MCF 10A (cell line): ENCODE results near the gene PPM1K. TPM values are rescaled to one million over a fixed set of nuclear protein-coding genes. Genes with fewer than 3 reads are reported as not detected.
A peak's percentile ranks its signal among the peaks of the same experiment; 100 is the strongest.

Source experiments
- BruUV-seq: library from RNA; stranded (reverse); fragments of 400-500 nt; replicated peaks from 2 replicates; lab custom pipeline; 2021; lab: Mats Ljungman, UMichigan
- CTCF ChIA-PET: fragments of 300-600 bp; sonication (Branson Sonifier 250); formaldehyde crosslinking; extraction: SDS; loops from one replicate; lab custom pipeline; 2021; ENCODE audit warnings: antibody characterized with exemption, inconsistent platforms; lab: Yijun Ruan, JAX
- POLR2A ChIA-PET: fragments of 300-600, 350-650 bp; sonication (Branson Sonifier 250); formaldehyde crosslinking; extraction: SDS; loops from one replicate; lab custom pipeline; 2020; ENCODE audit warnings: antibody characterized with exemption, inconsistent platforms; lab: Yijun Ruan, JAX
- DNase-seq: peaks from one replicate; pipeline ENCODE4 v3.0.0-alpha.2; 2018; ENCODE audit not compliant: unreplicated experiment
- H3K27ac Mint-ChIP-seq: one replicate; pipeline ENCODE4 v1.8.0; 2022; ENCODE audit warnings: mild to moderate bottlenecking, low read depth, mixed read lengths; ENCODE audit not compliant: unreplicated experiment
- H3K27me3 Mint-ChIP-seq: one replicate; pipeline ENCODE4 v1.8.0; 2022; ENCODE audit warnings: mixed read lengths; ENCODE audit not compliant: insufficient read depth, unreplicated experiment
- H3K36me3 Mint-ChIP-seq: one replicate; pipeline ENCODE4 v1.8.0; 2022; ENCODE audit warnings: mild to moderate bottlenecking, moderate library complexity, mixed read lengths; ENCODE audit not compliant: insufficient read depth, unreplicated experiment
- H3K4me1 Mint-ChIP-seq: one replicate; pipeline ENCODE4 v1.8.0; 2022; ENCODE audit warnings: mixed read lengths; ENCODE audit not compliant: insufficient read depth, unreplicated experiment
- H3K4me3 Mint-ChIP-seq: one replicate; pipeline ENCODE4 v1.8.0; 2022; ENCODE audit warnings: mild to moderate bottlenecking, moderate library complexity, mixed read lengths; ENCODE audit not compliant: unreplicated experiment
- H3K9me3 Mint-ChIP-seq: one replicate; pipeline ENCODE4 v1.8.0; 2022; ENCODE audit warnings: mixed read lengths; ENCODE audit not compliant: unreplicated experiment
- intact Hi-C: fragments of 100-400 bp; cut with micrococcal nuclease; formaldehyde crosslinking; loops from 2 replicates; pipeline ENCODE4 v1.14.1; 2022
- total RNA-seq: library from RNA; stranded (reverse); gene quantifications from 2 replicates; pipeline ENCODE4 v1.2.3, GENCODE V29; 2022
- TF ChIP-seq, protein P1 (sequence below): fragments of 200-600 bp; IDR thresholded peaks from one replicate; pipeline ENCODE4 v1.8.0; 2022; ENCODE audit warnings: antibody characterized with exemption, mild to moderate bottlenecking; ENCODE audit not compliant: unreplicated experiment

The PPM1K gene
- total RNA-seq, 1 experiment from 2014 or later, result 21.0 TPM

DNA sequence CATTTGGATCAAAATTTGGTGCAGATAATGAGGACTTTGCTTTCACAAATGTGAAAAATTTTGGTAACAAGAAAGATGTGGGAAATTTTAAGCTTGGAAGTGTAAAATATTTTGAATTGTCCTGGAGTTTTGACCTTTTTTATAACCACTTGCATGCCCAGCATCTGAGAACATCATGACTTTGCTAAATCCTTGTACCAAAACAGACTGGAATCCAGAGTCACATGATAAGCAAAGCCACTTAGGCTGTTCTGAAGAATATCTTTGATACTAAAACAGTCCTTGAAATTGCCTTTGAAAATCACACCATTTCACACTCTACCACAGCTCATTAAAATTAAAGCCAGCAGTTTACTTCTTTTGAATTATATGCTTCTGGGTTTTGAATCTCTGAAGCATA is 2.5 kb upstream of the PPM1K start:
- CTCF ChIA-PET, result interaction anchor here (0.6 kb wide), 1 partner anchor 718 kb away, joined by 3 read pairs; no protein-coding TSS in a partner anchor
- no TSS peak for BruUV-seq
- H3K27ac Mint-ChIP-seq, result no peak overlapping the region
- TF ChIP-seq, protein P1, sequence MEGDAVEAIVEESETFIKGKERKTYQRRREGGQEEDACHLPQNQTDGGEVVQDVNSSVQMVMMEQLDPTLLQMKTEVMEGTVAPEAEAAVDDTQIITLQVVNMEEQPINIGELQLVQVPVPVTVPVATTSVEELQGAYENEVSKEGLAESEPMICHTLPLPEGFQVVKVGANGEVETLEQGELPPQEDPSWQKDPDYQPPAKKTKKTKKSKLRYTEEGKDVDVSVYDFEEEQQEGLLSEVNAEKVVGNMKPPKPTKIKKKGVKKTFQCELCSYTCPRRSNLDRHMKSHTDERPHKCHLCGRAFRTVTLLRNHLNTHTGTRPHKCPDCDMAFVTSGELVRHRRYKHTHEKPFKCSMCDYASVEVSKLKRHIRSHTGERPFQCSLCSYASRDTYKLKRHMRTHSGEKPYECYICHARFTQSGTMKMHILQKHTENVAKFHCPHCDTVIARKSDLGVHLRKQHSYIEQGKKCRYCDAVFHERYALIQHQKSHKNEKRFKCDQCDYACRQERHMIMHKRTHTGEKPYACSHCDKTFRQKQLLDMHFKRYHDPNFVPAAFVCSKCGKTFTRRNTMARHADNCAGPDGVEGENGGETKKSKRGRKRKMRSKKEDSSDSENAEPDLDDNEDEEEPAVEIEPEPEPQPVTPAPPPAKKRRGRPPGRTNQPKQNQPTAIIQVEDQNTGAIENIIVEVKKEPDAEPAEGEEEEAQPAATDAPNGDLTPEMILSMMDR, result no peak
- H3K27me3 Mint-ChIP-seq, result no peaks in the 10 kb centered on the region
- no peaks in the 10 kb centered on the region for H3K36me3 Mint-ChIP-seq
- H3K4me3 Mint-ChIP-seq, result no peak overlapping the region
- H3K4me1 Mint-ChIP-seq, result peaks cover 12% of the 10 kb centered on the region
- intact Hi-C loops, result no loop called here
- POLR2A ChIA-PET, result interaction anchor here (0.8 to 1.0 kb wide), 2 partner anchors 65 to 92 kb away, joined by 3 to 4 read pairs; partner anchors contain the start of gene HERC6
- H3K9me3 Mint-ChIP-seq, result no peaks in the 10 kb centered on the region
- DNase-seq, result no peak

DNA sequence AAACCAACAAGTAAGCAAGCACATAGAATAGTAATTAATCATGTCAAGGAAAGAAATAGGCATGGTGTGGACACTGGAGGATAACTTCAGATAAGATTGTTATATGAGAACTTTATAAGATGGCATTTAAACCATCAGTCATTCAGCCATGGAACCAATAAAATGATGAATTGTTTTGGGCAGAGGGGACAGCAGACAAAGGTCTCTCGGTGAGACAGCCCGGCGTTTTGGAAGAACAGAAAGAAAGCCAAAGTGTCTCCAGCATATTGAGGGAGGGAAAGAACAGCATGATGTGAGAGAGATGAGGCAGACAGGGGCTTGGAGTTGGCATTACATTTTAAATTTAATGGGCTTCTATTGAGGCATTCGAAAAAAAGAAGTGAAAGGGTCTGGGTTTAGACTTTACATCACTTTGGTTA is 883 bp upstream of the PPM1K start:
- BruUV-seq, result no TSS peak
- H3K36me3 Mint-ChIP-seq, result no peaks in the 10 kb centered on the region
- H3K27me3 Mint-ChIP-seq, result no peaks in the 10 kb centered on the region
- H3K4me1 Mint-ChIP-seq, result peaks cover 17% of the 10 kb centered on the region
- TF ChIP-seq, protein P1, result no peak
- peak overlapping the region; percentile 94 for H3K27ac Mint-ChIP-seq
- H3K4me3 Mint-ChIP-seq, result peak overlapping the region; percentile 94
- H3K9me3 Mint-ChIP-seq, result no peaks in the 10 kb centered on the region
- DNase-seq, result no peak
- intact Hi-C loops, result loop anchor here (2.0 kb wide), 1 partner anchor 66 kb away; no protein-coding TSS in a partner anchor
- ChIA-PET CTCF (interaction anchor here (0.5 to 2.1 kb wide), 5 partner anchors 28 to 239 kb away, joined by 3 to 7 read pairs (median 4); partner anchors contain the start of genes HERC6 and PYURF), POLR2A (interaction anchor here (0.6 to 3.7 kb wide), 19 partner anchors 9 to 771 kb away, joined by 3 to 47 read pairs (median 6); partner anchors contain the start of genes HERC6 and PYURF)

GRCh38 chr4:88283661-88284438 is 511 bp downstream of the PPM1K start:
- TF ChIP-seq, protein P1, result no peak
- intact Hi-C loops, result loop anchor here (2.0 to 5.0 kb wide), 3 partner anchors 65 to 233 kb away; partner anchors contain the start of gene HERC5
- CTCF ChIA-PET, result interaction anchor here (0.5 to 2.1 kb wide), 15 partner anchors 11 to 1147 kb away, joined by 3 to 7 read pairs (median 4); partner anchors contain the start of gene PYURF

GRCh38 chr4:88280228-88280795 is 4.0 kb downstream of the PPM1K start:
- Mint-ChIP-seq H3K27ac (no peak overlapping the region), H3K4me3 (no peak overlapping the region), H3K9me3 (no peaks in the 10 kb centered on the region), H3K27me3 (no peaks in the 10 kb centered on the region), H3K36me3 (peaks cover 5% of the 10 kb centered on the region), H3K4me1 (peaks cover 12% of the 10 kb centered on the region)
- ChIA-PET CTCF (interaction anchor here (1.5 kb wide), 1 partner anchor 8 kb away, joined by 3 read pairs; no protein-coding TSS in a partner anchor), POLR2A (interaction anchor here (0.9 to 1.7 kb wide), 5 partner anchors 45 to 460 kb away, joined by 3 to 7 read pairs (median 3); no protein-coding TSS in a partner anchor)
- no peak for DNase-seq
- BruUV-seq, result no TSS peak
- intact Hi-C loops, result loop anchor here (5.0 kb wide), 2 partner anchors 177 to 237 kb away; partner anchors contain the start of gene HERC5
- TF ChIP-seq, protein P1, result no peak

More at GRCh38 chr4:88283661-88284438, 511 bp downstream of the PPM1K start:
- Mint-ChIP-seq H3K9me3 (no peaks in the 10 kb centered on the region), H3K4me1 (peaks cover 17% of the 10 kb centered on the region), H3K36me3 (no peaks in the 10 kb centered on the region), H3K27ac (peak overlapping the region; percentile 94), H3K4me3 (peak overlapping the region; percentile 94), H3K27me3 (no peaks in the 10 kb centered on the region)
- peak; percentile 61 for DNase-seq
- POLR2A ChIA-PET, result interaction anchor here (0.6 to 3.7 kb wide), 36 partner anchors 8 to 772 kb away, joined by 3 to 47 read pairs (median 4); partner anchors contain the start of genes HERC5, HERC6 and PYURF
- BruUV-seq, result no TSS peak
